ENCODE data around the gene ZNF578.
"Not testable (repeated sequence)": the region's sequence is repeated elsewhere in the genome, so short reads cannot be mapped to it uniquely, and the experiment has no call there.

ZNF578 gene

GRCh38 chr19:52535771-52536447 lies 82.6 kb downstream of the ZNF578 start:
- TF ChIP-seq EZH2 (optimal IDR thresholded peaks at IDR 0.05; ENCODE audit: low read depth, low read length) (no peak), EZH2phosphoT487 (IDR thresholded peaks at IDR 0.05; ENCODE audit: low read length) (no peak)
- TF ChIP-seq, protein P1, sequence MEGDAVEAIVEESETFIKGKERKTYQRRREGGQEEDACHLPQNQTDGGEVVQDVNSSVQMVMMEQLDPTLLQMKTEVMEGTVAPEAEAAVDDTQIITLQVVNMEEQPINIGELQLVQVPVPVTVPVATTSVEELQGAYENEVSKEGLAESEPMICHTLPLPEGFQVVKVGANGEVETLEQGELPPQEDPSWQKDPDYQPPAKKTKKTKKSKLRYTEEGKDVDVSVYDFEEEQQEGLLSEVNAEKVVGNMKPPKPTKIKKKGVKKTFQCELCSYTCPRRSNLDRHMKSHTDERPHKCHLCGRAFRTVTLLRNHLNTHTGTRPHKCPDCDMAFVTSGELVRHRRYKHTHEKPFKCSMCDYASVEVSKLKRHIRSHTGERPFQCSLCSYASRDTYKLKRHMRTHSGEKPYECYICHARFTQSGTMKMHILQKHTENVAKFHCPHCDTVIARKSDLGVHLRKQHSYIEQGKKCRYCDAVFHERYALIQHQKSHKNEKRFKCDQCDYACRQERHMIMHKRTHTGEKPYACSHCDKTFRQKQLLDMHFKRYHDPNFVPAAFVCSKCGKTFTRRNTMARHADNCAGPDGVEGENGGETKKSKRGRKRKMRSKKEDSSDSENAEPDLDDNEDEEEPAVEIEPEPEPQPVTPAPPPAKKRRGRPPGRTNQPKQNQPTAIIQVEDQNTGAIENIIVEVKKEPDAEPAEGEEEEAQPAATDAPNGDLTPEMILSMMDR (IDR thresholded peaks at IDR 0.05; ENCODE audit: low read length) = no peak
- H3K79me2 ChIP-seq (ENCODE audit: low read length) = no peaks in the 10 kb centered on the region
- H3K9ac ChIP-seq (ENCODE audit: low read length) = no peak overlapping the region
- H3K27ac ChIP-seq (ENCODE audit: low read length) = no peak overlapping the region
- H3K9me3 ChIP-seq (replicated peaks; ENCODE audit: insufficient read depth, low read length) = no peaks in the 10 kb centered on the region
- no peaks in the 10 kb centered on the region for H3F3A ChIP-seq (ENCODE audit: insufficient read depth, low read length)
- no peaks in the 10 kb centered on the region for H3K4me1 ChIP-seq (ENCODE audit: low read length)
- H2AFZ ChIP-seq (ENCODE audit: low read length) = no peak overlapping the region
- H3K36me3 ChIP-seq (replicated peaks; ENCODE audit: insufficient read depth, low read length) = no peaks in the 10 kb centered on the region
- H3K4me3 ChIP-seq (ENCODE audit: low read length) = no peak overlapping the region
- no peaks in the 10 kb centered on the region for H3K27me3 ChIP-seq (replicated peaks; ENCODE audit: insufficient read depth, low read length)
- no peaks in the 10 kb centered on the region for H3K9me2 ChIP-seq (replicated peaks; ENCODE audit: insufficient read depth, low read length)
- no peak for DNase-seq
- H4K20me1 ChIP-seq (ENCODE audit: insufficient read depth, low read length) = no peaks in the 10 kb centered on the region
- no peak overlapping the region for H3K4me2 ChIP-seq (ENCODE audit: low read depth, low read length)

GRCh38 chr19:52536448-52536800 lies 83.1 kb downstream of the ZNF578 start:
- TF ChIP-seq EZH2 (optimal IDR thresholded peaks at IDR 0.05; ENCODE audit: low read depth, low read length) = no peak
- H3F3A ChIP-seq (ENCODE audit: insufficient read depth, low read length) = no peaks in the 10 kb centered on the region
- no peaks in the 10 kb centered on the region for H3K27me3 ChIP-seq (replicated peaks; ENCODE audit: insufficient read depth, low read length)
- H3K4me2 ChIP-seq (ENCODE audit: low read depth, low read length) = no peak overlapping the region
- no peak overlapping the region for H2AFZ ChIP-seq (ENCODE audit: low read length)
- H3K4me1 ChIP-seq (ENCODE audit: low read length) = no peaks in the 10 kb centered on the region
- H3K9ac ChIP-seq (ENCODE audit: low read length) = no peak overlapping the region
- H3K27ac ChIP-seq (ENCODE audit: low read length) = no peak overlapping the region
- H3K4me3 ChIP-seq (ENCODE audit: low read length) = no peak overlapping the region
- H3K36me3 ChIP-seq (replicated peaks; ENCODE audit: insufficient read depth, low read length) = no peaks in the 10 kb centered on the region
- H3K9me2 ChIP-seq (replicated peaks; ENCODE audit: insufficient read depth, low read length) = no peaks in the 10 kb centered on the region
- DNase-seq = no peak
- H3K79me2 ChIP-seq (ENCODE audit: low read length) = no peaks in the 10 kb centered on the region
- no peaks in the 10 kb centered on the region for H4K20me1 ChIP-seq (ENCODE audit: insufficient read depth, low read length)
- H3K9me3 ChIP-seq (replicated peaks; ENCODE audit: insufficient read depth, low read length) = no peaks in the 10 kb centered on the region

GRCh38 chr19:52538815-52539214 lies 85.5 kb downstream of the ZNF578 start:
- H3K9me3 ChIP-seq (replicated peaks; ENCODE audit: insufficient read depth, low read length); H3K36me3 ChIP-seq (replicated peaks; ENCODE audit: insufficient read depth, low read length); H3K4me1 ChIP-seq (ENCODE audit: low read length); H3K27ac ChIP-seq (ENCODE audit: low read length); H2AFZ ChIP-seq (ENCODE audit: low read length); H3K4me3 ChIP-seq (ENCODE audit: low read length); H3K4me2 ChIP-seq (ENCODE audit: low read depth, low read length); H3K9ac ChIP-seq (ENCODE audit: low read length); H4K20me1 ChIP-seq (ENCODE audit: insufficient read depth, low read length); DNase-seq; H3K27me3 ChIP-seq (replicated peaks; ENCODE audit: insufficient read depth, low read length); H3F3A ChIP-seq (ENCODE audit: insufficient read depth, low read length); H3K9me2 ChIP-seq (replicated peaks; ENCODE audit: insufficient read depth, low read length); H3K79me2 ChIP-seq (ENCODE audit: low read length): not testable (repeated sequence)

DNA sequence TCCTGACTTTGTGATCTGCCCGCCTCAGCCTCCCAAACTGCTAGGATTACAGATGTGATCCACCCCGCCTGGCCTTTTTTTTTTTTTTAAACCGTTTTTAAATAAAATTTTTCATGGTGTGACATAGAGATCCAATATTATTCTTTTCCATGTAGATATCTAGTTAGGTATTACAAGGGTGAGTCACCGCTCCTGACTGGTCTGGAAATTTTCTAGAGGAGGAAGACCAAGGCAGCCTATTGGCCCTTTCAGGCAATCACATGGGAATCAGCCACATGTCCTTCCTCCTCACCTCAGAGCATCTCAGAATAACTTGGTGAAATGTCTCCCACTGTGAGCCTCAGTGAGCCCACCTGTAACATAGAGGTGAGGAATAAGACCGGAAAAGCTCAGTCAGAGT lies 87.8 kb downstream of the ZNF578 start:
- not testable (repeated sequence) for H4K20me1 ChIP-seq (ENCODE audit: insufficient read depth, low read length); H3K27me3 ChIP-seq (replicated peaks; ENCODE audit: insufficient read depth, low read length); H3K9me2 ChIP-seq (replicated peaks; ENCODE audit: insufficient read depth, low read length); H3K4me2 ChIP-seq (ENCODE audit: low read depth, low read length); H3K9me3 ChIP-seq (replicated peaks; ENCODE audit: insufficient read depth, low read length); H3K4me3 ChIP-seq (ENCODE audit: low read length); H3K9ac ChIP-seq (ENCODE audit: low read length); H3K36me3 ChIP-seq (replicated peaks; ENCODE audit: insufficient read depth, low read length); H3K79me2 ChIP-seq (ENCODE audit: low read length); H2AFZ ChIP-seq (ENCODE audit: low read length); H3K27ac ChIP-seq (ENCODE audit: low read length); H3K4me1 ChIP-seq (ENCODE audit: low read length); DNase-seq; H3F3A ChIP-seq (ENCODE audit: insufficient read depth, low read length)

DNA sequence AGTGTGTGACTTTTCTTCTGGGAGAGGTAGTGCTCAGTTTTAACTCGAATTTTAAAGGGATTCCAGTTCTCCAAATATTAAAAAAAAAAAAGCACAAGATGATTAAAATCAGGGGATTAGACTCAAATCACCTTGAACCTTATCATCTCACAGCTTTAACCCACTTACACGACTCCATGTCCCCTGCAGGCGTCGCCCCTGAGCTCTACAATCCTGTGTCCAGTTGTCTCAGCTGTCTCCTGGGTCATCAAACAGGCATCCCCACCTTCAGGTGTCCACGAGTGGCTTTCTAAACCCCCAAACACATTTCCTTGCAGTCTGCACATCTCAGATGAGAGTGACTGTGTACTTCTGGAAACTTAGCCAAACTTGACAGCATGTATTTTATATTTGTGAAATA lies 88.3 kb downstream of the ZNF578 start:
- Histone ChIP-seq H3F3A (ENCODE audit: insufficient read depth, low read length) (no peaks in the 10 kb centered on the region), H3K9me2 (replicated peaks; ENCODE audit: insufficient read depth, low read length) (no peaks in the 10 kb centered on the region), H4K20me1 (ENCODE audit: insufficient read depth, low read length) (no peaks in the 10 kb centered on the region), H3K36me3 (replicated peaks; ENCODE audit: insufficient read depth, low read length) (no peaks in the 10 kb centered on the region), H3K79me2 (ENCODE audit: low read length) (no peaks in the 10 kb centered on the region), H3K9me3 (replicated peaks; ENCODE audit: insufficient read depth, low read length) (no peaks in the 10 kb centered on the region), H3K4me1 (ENCODE audit: low read length) (no peaks in the 10 kb centered on the region), H3K27ac (ENCODE audit: low read length) (no peak overlapping the region), H3K4me2 (ENCODE audit: low read depth, low read length) (no peak overlapping the region), H3K27me3 (replicated peaks; ENCODE audit: insufficient read depth, low read length) (no peaks in the 10 kb centered on the region), H2AFZ (ENCODE audit: low read length) (no peak overlapping the region), H3K4me3 (ENCODE audit: low read length) (no peak overlapping the region), H3K9ac (ENCODE audit: low read length) (no peak overlapping the region)
- no peak for DNase-seq
- TF ChIP-seq EZH2phosphoT487 (IDR thresholded peaks at IDR 0.05; ENCODE audit: low read length) = no peak
- no peak for TF ChIP-seq EZH2 (optimal IDR thresholded peaks at IDR 0.05; ENCODE audit: low read depth, low read length)
- TF ChIP-seq, protein P1 (IDR thresholded peaks at IDR 0.05; ENCODE audit: low read length) = no peak

- not testable (repeated sequence) for H3K4me1 ChIP-seq (ENCODE audit: low read length); H3K9me3 ChIP-seq (replicated peaks; ENCODE audit: insufficient read depth, low read length); H3K27ac ChIP-seq (ENCODE audit: low read length); H3F3A ChIP-seq (ENCODE audit: insufficient read depth, low read length); H3K4me3 ChIP-seq (ENCODE audit: low read length); H3K79me2 ChIP-seq (ENCODE audit: low read length); H3K27me3 ChIP-seq (replicated peaks; ENCODE audit: insufficient read depth, low read length); DNase-seq; H3K4me2 ChIP-seq (ENCODE audit: low read depth, low read length); H2AFZ ChIP-seq (ENCODE audit: low read length); H4K20me1 ChIP-seq (ENCODE audit: insufficient read depth, low read length); H3K9ac ChIP-seq (ENCODE audit: low read length); H3K9me2 ChIP-seq (replicated peaks; ENCODE audit: insufficient read depth, low read length); H3K36me3 ChIP-seq (replicated peaks; ENCODE audit: insufficient read depth, low read length)
Measured at GRCh38 chr19:52542541-52542940, 89.2 kb downstream of the ZNF578 start.

All from MM.1S (cell line).